Ectodermal cell (in vitro differentiated cells): ENCODE data around the gene GLTP.

Experiments
- H3K27ac ChIP-seq: 2 replicates; pipeline ENCODE4 v1.7.0; 2013; ENCODE audit warnings: mild to moderate bottlenecking, low read depth, low read length; ENCODE audit not compliant: insufficient read depth, poor library complexity, severe bottlenecking
- H3K27me3 ChIP-seq: 2 replicates; pipeline ENCODE4 v1.7.0; 2013; ENCODE audit warnings: mild to moderate bottlenecking, low read length; ENCODE audit not compliant: insufficient read depth, control insufficient read depth, poor library complexity, severe bottlenecking
- H3K36me3 ChIP-seq: one replicate; pipeline ENCODE4 v1.7.0; 2013; ENCODE audit warnings: low read length; ENCODE audit not compliant: control insufficient read depth, insufficient read depth
- H3K4me1 ChIP-seq: one replicate; pipeline ENCODE4 v1.7.0; 2013; ENCODE audit warnings: low read length; ENCODE audit not compliant: control insufficient read depth, insufficient read depth
- H3K4me3 ChIP-seq: 2 replicates; pipeline ENCODE4 v1.7.0; 2013; ENCODE audit warnings: low read depth, low read length, control low read depth; ENCODE audit not compliant: insufficient read depth
- H3K9me3 ChIP-seq: 2 replicates; pipeline ENCODE4 v1.7.0; 2013; ENCODE audit warnings: mild to moderate bottlenecking, low read length, moderate library complexity; ENCODE audit not compliant: control insufficient read depth
- WGBS, 2 experiments: methylation state at CpG; one replicate each; pipeline ENCODE4 v1.1.7; 2013; ENCODE audit warnings: missing lambda C conversion rate in 2 of 2; 5-methylcytosine and 5-hydroxymethylcytosine counted together

GLTP gene

DNA sequence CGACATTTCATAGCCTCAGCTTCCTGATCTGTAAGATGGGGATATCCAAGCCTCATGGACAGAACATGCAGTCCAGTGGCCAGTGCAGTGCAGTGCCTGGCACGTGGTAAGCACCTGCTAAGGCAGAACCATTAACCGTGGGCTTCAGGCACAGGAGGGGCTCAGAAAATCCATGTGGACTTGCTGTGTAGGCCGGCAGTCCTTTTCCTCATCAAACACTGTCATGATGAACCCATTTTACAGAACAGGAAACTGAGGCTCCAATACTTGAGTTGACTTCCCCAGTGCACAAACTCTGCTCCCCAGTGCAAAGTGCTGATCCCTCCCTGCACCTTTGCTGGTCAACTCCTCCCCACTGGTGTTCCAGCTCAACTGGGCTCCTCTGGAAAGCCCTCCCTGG, 65.1 kb downstream of the GLTP start:
- H3K36me3 ChIP-seq: no peaks in the 10 kb centered on the region
- WGBS, 2 experiments: 90 to 94% methylated on average over 4 of the region's 4 CpGs
- H3K4me3 ChIP-seq: no peak overlapping the region
- H3K9me3 ChIP-seq: no peaks in the 10 kb centered on the region
- peaks cover 6% of the 10 kb centered on the region for H3K4me1 ChIP-seq
- no peaks in the 10 kb centered on the region for H3K27me3 ChIP-seq
- H3K27ac ChIP-seq: no peak overlapping the region

DNA sequence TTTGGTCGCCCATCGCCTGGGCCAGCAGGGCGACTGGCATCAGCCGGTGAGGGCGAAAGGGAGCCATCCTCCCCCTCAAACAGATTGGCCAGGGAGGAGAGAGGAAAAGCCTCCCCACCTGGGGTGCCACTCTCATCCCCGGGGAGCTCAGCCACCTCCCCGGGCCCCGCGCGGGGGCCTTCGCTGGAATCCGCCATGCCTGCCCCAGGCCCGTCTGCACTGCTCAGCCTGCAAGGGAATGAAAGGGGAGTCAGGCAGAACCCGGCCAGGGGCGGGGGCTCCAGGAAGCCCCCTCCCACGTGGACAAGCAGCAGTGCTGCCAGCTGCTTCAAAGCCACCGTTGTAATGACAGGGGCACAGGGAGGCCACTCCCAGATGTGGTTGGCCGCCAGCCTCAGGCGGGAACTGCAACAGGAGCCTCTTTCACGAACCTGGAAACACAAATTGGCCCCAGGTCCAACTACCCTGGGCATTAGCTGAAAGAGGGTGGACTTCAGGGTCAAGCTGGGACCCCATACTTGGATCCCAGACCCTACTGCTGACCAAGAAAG, 65.7 kb downstream of the GLTP start:
- Histone ChIP-seq H3K36me3 (no peaks in the 10 kb centered on the region), H3K4me3 (no peak overlapping the region), H3K4me1 (peaks cover 6% of the 10 kb centered on the region), H3K27me3 (no peaks in the 10 kb centered on the region), H3K9me3 (no peaks in the 10 kb centered on the region), H3K27ac (no peak overlapping the region)
- 87% methylated on average over 20 of the region's 20 CpGs for WGBS, 2 experiments

DNA sequence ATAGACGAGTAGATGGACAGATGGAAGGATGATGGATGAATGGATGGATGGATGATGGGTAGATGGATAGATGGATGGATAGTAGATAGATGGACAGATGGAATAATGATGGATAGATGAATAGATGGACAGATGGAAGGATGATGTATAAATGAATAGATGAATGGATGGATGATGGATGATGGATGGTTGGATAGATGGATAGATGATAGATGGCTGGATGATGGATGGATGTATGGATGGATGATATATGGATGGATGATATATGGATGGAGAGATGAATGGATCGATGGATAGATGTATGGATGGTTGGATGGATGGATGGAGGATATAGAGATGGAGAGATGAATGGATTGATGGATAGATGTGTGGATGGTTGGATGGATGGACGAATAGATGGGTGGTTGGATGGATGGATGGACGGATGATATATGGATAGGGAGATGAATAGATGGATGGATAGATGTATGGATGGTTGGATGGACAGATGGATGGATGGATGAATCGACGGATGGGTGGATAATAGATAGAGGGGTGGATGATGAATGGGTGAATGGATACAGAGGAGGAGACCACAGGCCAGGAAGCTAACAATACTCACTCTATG, 66.4 kb downstream of the GLTP start:
- Histone ChIP-seq H3K36me3 (no peaks in the 10 kb centered on the region), H3K27ac (no peak overlapping the region), H3K4me3 (no peak overlapping the region), H3K9me3 (no peaks in the 10 kb centered on the region), H3K4me1 (peaks cover 6% of the 10 kb centered on the region), H3K27me3 (no peaks in the 10 kb centered on the region)
- WGBS, 2 experiments: 93% methylated on average over 6 of the region's 6 CpGs

DNA sequence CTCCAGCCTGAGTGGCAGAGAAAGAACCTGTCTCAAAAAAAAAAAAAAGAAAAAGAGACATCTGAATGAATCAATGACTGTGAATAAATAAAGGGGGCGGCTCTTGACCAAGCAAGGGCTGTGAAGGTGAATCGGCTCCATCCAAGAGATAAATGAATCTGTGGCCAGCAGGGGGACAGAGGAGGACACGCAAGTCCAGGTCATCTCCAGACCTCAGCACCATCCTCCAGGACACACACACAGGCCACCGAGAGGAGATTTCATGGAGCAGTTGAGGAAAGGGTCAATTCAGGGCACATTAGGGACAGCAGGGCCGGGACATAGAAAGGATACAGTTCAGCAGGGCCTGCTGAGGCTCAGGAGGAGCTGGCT, 68.7 kb downstream of the GLTP start:
- WGBS, 2 experiments: 78 to 80% methylated on average over 5 of the region's 5 CpGs
- Histone ChIP-seq H3K4me1 (peaks cover 6% of the 10 kb centered on the region), H3K4me3 (no peak overlapping the region), H3K27ac (no peak overlapping the region), H3K27me3 (no peaks in the 10 kb centered on the region), H3K36me3 (no peaks in the 10 kb centered on the region), H3K9me3 (no peaks in the 10 kb centered on the region)

DNA sequence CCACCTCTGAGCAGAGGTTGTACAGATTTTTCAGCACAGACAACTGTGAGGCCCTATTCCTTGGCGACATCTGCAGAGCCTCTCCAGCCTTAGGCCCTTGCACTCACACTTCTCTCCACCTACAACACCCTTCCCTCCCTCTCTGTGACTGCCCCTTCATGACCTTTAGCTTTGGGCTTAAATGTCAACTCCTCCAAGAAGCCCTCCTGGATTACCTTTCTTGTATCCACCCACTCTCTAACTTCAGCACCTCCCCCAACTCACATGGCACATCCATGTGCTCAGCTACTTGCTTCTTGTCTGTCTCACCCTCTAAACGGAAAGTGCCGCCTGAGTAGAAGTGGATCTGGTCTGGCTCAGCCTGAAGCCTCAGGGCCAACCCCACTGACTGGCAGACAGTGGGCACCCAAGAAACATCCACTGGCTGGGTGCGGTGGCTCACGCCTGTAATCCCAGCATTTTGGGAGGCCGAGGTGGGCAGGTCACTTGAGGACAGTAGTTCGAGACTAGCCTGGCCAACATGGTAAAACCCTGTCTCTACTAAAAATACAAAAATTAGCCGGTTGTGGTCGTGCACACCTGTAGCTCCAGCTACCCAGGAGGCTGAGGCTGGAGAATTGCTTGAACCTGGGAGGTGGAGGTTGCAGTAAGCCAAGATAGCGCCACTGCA, 69.3 kb downstream of the GLTP start:
- Histone ChIP-seq H3K27ac (no peak overlapping the region), H3K27me3 (no peaks in the 10 kb centered on the region), H3K4me1 (peaks cover 6% of the 10 kb centered on the region), H3K9me3 (no peaks in the 10 kb centered on the region), H3K4me3 (no peak overlapping the region), H3K36me3 (no peaks in the 10 kb centered on the region)
- 84 to 87% methylated on average over 10 of the region's 10 CpGs for WGBS, 2 experiments

DNA sequence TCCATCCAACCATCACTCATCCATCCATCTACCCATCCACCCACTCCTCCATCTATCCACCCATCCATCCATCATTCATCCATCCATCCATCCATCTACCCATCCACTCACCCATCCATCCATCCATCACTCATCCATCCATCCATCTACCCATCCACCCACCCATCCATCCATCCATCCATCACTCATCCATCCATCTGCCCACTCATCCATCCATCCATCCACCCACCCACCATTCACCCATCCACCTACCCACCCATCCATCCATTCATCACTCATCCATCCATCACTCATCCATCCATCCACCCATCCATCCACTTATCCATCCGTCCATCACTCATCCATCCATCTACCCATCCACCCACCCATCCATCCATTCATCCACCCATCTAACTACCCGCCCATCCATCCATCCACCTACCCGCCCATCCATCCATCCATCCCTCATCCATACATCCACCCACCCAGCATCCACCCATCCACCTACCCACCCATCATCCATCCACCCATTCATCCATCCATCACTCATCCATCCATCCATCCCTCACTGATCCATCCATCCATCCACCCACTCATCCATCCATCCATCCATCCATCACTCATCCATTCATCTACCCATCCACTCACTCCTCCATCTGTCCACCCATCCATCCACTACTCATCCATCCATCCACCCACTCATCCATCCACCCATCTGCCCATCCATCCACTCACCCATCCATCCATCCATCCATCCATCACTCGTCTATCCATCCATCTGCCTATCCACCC, 71.3 kb downstream of the GLTP start:
- Histone ChIP-seq H3K4me1 (peaks cover 6% of the 10 kb centered on the region), H3K9me3 (no peaks in the 10 kb centered on the region)
- WGBS, 2 experiments: 88 to 91% methylated on average over 4 of the region's 4 CpGs

DNA sequence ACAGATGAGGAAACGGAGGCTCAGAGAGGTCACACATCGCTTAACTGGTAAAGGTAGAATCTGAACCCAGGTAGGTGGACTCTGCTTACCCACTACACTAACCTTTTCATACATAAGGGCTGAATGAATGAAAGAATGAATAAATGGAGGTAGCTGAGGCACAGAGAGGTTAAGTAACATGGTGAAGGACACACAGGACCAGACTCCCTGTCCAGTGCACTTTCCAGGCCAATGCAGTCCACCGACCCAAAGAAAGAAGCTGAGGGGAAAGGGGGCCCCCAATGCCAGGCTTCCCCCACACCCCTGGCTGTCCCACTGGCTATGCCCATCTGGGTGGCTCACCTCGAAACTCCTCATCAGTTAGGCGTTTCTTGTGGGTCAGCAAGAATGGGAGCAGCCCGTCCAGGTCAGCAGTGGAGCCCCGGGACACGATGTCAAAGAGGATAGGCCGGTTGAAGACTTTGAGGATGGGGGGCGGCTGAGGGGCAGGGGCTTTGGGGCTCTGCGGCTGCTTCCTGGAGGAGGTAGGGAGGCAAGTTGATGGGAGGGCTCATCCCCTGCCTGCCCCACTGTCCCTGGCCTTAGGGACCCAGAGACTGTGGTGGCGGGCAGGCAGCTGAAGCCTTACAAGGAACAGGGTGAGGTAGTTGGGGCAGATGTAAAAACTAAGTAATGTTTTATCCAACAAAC, 72.2 kb downstream of the GLTP start:
- WGBS, 2 experiments: 95% methylated on average over 12 of the region's 12 CpGs
- H3K9me3 ChIP-seq: no peaks in the 10 kb centered on the region
- no peaks in the 10 kb centered on the region for H3K27me3 ChIP-seq
- no peak overlapping the region for H3K27ac ChIP-seq
- H3K4me3 ChIP-seq: no peak overlapping the region
- peaks cover 6% of the 10 kb centered on the region for H3K4me1 ChIP-seq
- H3K36me3 ChIP-seq: no peaks in the 10 kb centered on the region

More for the DNA sequence above, 71.3 kb downstream of the GLTP start:
- H3K27ac ChIP-seq: no peak overlapping the region
- no peaks in the 10 kb centered on the region for H3K36me3 ChIP-seq
- no peaks in the 10 kb centered on the region for H3K27me3 ChIP-seq
- H3K4me3 ChIP-seq: no peak overlapping the region

DNA sequence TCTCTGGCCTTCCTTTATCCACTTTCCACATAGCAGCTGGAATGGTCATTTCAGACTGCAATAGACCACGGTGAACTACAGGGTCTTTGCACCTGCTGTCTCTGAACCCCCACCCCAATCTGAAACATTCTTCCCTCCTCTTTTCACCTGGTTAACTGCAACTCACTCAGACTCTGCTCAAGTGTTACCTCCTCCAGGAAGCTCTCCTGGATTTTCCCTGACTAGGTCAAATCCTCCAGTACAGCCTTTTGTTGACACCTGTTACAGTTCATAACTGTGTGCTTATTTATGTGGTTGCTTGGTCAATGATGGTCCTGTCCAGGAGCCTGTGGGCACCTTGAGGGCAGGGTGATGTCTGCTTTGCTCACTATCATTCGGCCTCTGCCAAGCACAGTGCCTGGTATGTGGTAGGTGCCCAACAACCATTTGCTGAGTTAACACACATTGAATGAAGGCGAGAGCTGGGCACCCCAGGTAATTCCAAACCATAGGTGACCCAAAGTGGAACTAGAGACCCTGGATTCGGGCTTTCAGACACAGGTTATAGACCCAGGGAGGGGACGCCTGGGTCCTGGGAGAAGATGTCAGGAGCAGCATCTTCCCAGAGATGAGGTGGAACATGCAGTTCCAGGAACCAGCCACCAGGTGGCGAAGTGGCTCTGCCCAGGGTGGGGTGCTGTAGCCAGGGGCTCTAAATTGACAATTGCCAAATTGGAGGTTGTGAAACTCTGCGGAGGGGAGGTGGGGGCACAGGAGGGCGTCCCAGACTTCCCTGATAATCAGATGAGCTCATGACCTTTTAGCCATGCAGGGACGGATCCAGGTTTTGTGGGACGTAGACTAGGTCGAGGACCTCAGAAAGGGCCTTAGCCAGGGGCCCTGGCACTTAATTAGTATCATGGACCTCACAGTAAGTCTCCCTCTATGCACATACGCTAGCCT, 75.2 kb downstream of the GLTP start:
- 49 to 50% methylated on average over 12 of the region's 12 CpGs for WGBS, 2 experiments
- no peaks in the 10 kb centered on the region for H3K36me3 ChIP-seq

DNA sequence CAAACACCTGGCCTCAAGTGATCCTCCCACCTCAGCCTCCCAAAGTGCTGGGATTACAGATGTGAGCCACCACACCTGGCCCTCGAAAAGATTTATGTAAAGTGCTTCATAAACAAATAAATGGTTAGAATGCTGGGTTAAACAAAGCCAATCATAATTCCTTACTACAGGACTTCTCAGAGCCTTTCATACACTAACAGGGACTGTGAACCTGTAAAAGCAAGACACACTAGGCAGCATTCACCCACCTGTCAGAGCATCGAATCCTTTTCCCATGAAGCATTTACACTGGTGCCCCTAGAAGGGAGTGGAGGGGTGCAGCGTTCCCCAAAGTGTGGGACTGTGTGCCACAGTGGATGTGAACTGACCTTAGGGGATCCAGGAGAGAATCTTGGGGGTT, 76.7 kb downstream of the GLTP start:
- WGBS, 2 experiments: 88 to 91% methylated on average over 2 to 3 of the region's 3 CpGs
- Histone ChIP-seq H3K36me3 (no peaks in the 10 kb centered on the region), H3K9me3 (no peaks in the 10 kb centered on the region), H3K4me3 (no peak overlapping the region), H3K4me1 (no peaks in the 10 kb centered on the region), H3K27ac (no peak overlapping the region), H3K27me3 (no peaks in the 10 kb centered on the region)

More for the DNA sequence above, 75.2 kb downstream of the GLTP start:
- Histone ChIP-seq H3K9me3 (no peaks in the 10 kb centered on the region), H3K4me3 (no peak overlapping the region), H3K27me3 (no peaks in the 10 kb centered on the region), H3K4me1 (no peaks in the 10 kb centered on the region), H3K27ac (no peak overlapping the region)
